Retinal pigment epithelial cell (primary cell): Measurements from ENCODE around the gene DNAJB1.
A peak's percentile ranks its signal among the peaks of the same experiment; 100 is the strongest.
"Not testable (repeated sequence)": the region's sequence is repeated elsewhere in the genome, so short reads cannot be mapped to it uniquely, and the experiment has no call there.

Source experiments
- DNase-seq: peaks from one replicate; pipeline ENCODE4 v3.0.0-alpha.2; 2010; ENCODE audit warnings: low read depth
- H3K4me3 ChIP-seq: 2 replicates; pipeline ENCODE4 v1.5.1; 2011; ENCODE audit warnings: mild to moderate bottlenecking, low read length, control low read depth, moderate library complexity
- CTCF ChIP-seq: conservative IDR thresholded peaks from 2 replicates; pipeline ENCODE4 v1.5.1; 2011; ENCODE audit warnings: low read depth, low read length, control low read depth, inconsistent platforms

DNAJB1 gene

DNA sequence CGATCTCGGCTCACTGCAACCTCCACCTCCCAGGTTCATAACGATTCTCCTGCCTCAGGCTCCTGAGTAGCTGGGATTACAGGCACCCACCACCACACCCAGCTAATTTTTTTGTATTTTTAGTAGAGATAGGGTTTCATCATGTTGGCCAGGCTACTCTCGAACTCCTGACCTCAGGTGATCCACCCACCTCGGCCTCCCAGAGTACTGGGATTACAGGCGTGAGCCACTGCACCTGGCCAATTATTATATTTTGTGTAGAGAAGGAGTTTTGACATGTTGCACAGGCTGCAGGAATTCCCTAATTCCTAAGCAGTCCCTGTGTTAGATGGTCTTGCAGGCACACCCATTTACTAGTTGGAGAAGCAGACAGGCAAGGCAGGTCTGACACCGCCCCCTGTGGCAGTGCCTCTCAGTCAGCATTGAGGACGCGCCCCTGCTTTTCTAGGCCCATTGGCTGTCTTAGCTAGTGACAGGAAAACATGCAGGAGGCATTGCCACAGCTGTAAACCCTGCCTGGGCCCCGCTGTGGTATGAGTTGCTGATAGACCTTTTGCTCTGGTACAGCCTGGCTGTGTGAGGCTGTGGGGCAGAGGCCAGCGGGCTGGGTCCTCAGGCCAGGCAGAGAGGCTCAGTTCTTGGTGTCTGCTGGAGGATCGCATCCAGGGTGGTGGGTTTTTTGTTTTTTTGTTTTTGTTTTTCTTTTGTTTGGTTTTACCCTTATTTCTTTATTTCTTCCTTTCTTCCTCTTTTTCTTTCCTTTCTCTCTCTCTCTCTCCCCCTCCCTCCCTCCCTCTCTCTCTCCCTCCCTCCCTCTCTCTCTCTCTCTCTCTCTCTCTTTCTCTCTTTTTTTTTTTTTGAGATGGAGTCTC is 33.2 kb upstream of the DNAJB1 start:
- not testable (repeated sequence) for H3K4me3 ChIP-seq
- TF ChIP-seq CTCF: peak; percentile 55
- DNase-seq: peak; percentile 25

GRCh38 chr19:14550201-14550754 is 32.1 kb upstream of the DNAJB1 start:
- H3K4me3 ChIP-seq: no peak overlapping the region
- DNase-seq: no peak
- TF ChIP-seq CTCF: no peak

DNA sequence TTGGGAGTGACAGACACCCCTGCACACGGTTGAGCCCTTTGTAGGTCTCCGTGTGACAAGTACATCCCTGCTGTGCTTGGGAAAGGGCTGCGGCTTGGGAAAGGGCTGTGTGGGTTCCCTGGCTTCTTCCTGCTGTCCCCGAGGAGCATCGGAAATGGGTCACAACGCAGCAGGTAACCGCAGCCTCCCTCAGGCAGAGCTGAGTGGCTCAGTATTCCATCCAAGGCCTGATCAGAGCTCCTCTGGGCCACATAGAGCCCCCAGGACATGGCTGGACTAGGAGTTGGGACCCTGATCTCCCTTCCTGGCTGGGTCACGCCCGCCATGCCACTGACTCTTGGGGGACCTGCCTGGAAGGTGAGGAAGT is 27.5 kb upstream of the DNAJB1 start:
- H3K4me3 ChIP-seq: no peak overlapping the region
- TF ChIP-seq CTCF: no peak
- no peak for DNase-seq

- no peak overlapping the region for H3K4me3 ChIP-seq
- DNase-seq: no peak
- no peak for TF ChIP-seq CTCF
Measured at GRCh38 chr19:14544977-14545715, 26.9 kb upstream of the DNAJB1 start.

DNA sequence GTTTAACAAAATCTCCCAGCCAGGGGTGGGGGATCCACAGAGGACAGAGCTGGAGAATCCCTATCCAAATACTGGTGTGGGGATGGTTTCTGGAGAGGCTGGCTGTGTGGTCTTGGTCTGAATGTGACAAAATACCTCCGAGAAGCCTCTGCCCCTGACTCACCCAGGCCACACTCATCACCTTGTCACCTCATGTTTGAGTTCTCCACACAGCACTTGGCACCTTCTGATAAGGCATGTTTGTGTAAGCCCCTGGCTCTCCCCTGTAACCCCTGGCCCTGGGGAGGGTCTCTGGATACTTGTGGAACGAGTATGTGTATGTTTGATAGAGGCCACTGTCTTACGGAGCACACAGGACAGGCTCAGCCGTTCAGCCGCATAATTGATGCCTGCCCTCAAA is 25.9 kb upstream of the DNAJB1 start:
- DNase-seq: no peak
- H3K4me3 ChIP-seq: no peak overlapping the region
- TF ChIP-seq CTCF: no peak

GRCh38 chr19:14542711-14543328 is 24.6 kb upstream of the DNAJB1 start:
- DNase-seq: no peak
- TF ChIP-seq CTCF: no peak
- H3K4me3 ChIP-seq: no peak overlapping the region

DNA sequence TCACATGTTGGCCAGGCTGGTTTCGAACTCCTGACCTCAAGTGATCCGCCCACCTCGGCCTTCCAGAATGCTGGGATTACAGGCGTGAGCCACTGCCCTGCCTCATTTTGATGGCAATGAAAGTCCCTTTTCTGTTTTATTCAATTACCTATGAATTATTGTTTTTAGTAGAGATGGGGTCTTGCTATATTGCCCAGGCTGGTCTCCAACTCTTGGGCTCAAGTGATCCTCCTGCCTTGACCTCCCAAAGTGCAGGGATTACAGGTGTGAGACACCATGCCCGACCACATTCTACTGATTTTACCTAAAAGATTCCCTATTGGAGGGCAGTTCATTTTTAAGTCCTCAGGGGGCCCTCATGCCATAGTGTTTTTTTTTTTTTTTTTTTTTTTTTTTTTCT is 23.8 kb upstream of the DNAJB1 start:
- H3K4me3 ChIP-seq, DNase-seq: not testable (repeated sequence)
